Upper lobe of right lung (tissue), 1 donor: ENCODE data around the gene ZNF23. TPM values are rescaled to one million over a fixed set of nuclear protein-coding genes. Genes with fewer than 3 reads are reported as not detected.

Experiments
- ATAC-seq: fragments of 200-7000 bp; cut with Tn5 transposase; one replicate; pipeline ENCODE4 v1.9.1; 2020; ENCODE audit warnings: mild to moderate bottlenecking, moderate library complexity
- DNase-seq: peaks from one replicate; pipeline ENCODE4 v3.0.0-alpha.2; 2020
- H3K27ac ChIP-seq: fragments of 200-600 bp; one replicate; pipeline ENCODE4 v1.8.0; 2022
- H3K27me3 ChIP-seq: fragments of 200-600 bp; one replicate; pipeline ENCODE4 v1.8.0; 2022; ENCODE audit warnings: mild to moderate bottlenecking
- H3K36me3 ChIP-seq: fragments of 200-600 bp; one replicate; pipeline ENCODE4 v1.8.0; 2022
- H3K4me1 ChIP-seq: fragments of 200-600 bp; one replicate; pipeline ENCODE4 v1.8.0; 2022
- H3K4me3 ChIP-seq: fragments of 200-600 bp; one replicate; pipeline ENCODE4 v1.8.0; 2022; ENCODE audit warnings: mild to moderate bottlenecking
- H3K9me3 ChIP-seq: fragments of 200-600 bp; one replicate; pipeline ENCODE4 v1.8.0; 2022
- intact Hi-C: fragments of 100-400 bp; cut with DNase I; formaldehyde crosslinking; loops from one replicate; pipeline ENCODE4 v1.11.0; 2022
- total RNA-seq: library from RNA; stranded (reverse); fragmentation: NEBNext Ultra II Directional; extraction: Animal tissue kit (Norgen Biotek cat#: 25700); gene quantifications from one replicate; pipeline ENCODE4 v1.2.1, GENCODE V29; 2021
- TF ChIP-seq, protein P1 (sequence below): fragments of 200-600 bp; IDR thresholded peaks from one replicate; pipeline ENCODE4 v1.8.0; 2022; ENCODE audit warnings: antibody characterized with exemption
- donor health status: DM: no; HTN: yes; CAD: no; lungs with severe emphysema.

The ZNF23 gene
- total RNA-seq, 1 donor from 2014 or later = 7.3 TPM

DNA sequence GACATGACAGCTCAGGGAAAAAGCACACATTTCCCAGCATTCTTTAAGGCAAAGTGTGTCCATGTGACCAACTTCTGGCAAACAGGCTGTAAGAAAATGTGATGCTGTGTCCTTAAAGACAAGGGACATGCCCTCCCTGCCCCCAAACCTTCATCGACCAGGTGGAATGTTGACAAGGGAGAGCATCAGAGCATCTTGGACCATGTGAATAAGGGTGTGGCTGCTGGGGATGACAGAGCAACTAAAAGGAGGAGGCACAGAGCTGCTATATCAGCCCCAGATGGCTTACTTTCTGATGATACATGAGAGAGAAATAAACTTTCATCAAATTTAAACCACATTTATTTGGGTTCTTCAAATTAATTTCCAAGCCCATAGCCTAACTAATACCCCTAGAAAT, 2.2 kb upstream of the ZNF23 start:
- H3K27ac ChIP-seq = no peak overlapping the region
- intact Hi-C loops = no loop called here
- TF ChIP-seq, protein P1, sequence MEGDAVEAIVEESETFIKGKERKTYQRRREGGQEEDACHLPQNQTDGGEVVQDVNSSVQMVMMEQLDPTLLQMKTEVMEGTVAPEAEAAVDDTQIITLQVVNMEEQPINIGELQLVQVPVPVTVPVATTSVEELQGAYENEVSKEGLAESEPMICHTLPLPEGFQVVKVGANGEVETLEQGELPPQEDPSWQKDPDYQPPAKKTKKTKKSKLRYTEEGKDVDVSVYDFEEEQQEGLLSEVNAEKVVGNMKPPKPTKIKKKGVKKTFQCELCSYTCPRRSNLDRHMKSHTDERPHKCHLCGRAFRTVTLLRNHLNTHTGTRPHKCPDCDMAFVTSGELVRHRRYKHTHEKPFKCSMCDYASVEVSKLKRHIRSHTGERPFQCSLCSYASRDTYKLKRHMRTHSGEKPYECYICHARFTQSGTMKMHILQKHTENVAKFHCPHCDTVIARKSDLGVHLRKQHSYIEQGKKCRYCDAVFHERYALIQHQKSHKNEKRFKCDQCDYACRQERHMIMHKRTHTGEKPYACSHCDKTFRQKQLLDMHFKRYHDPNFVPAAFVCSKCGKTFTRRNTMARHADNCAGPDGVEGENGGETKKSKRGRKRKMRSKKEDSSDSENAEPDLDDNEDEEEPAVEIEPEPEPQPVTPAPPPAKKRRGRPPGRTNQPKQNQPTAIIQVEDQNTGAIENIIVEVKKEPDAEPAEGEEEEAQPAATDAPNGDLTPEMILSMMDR = no peak
- ATAC-seq (no peak), DNase-seq (no peak)
- H3K36me3 ChIP-seq = no peaks in the 10 kb centered on the region
- peaks cover 23% of the 10 kb centered on the region for H3K4me1 ChIP-seq
- H3K27me3 ChIP-seq = no peaks in the 10 kb centered on the region
- H3K9me3 ChIP-seq = no peaks in the 10 kb centered on the region
- no peak overlapping the region for H3K4me3 ChIP-seq

DNA sequence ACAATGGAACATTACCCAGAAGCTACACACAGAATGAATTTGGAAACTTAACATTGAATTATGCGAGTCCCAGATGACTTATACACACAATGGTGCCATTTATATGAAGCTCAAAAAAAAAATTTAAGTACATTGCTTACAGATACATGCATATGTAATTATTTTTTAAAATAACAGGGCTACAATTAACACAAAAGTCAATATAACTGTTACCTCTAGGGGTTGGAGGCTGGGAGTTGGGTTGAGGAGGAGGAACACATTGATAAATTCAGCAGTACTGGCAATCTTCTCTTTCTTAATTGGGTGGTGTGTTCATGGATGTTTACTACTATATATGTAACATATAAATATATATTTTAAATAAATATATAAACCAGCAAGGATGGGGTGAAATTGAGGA, 1.1 kb downstream of the ZNF23 start:
- Histone ChIP-seq H3K27ac (no peak overlapping the region), H3K27me3 (no peaks in the 10 kb centered on the region), H3K36me3 (no peaks in the 10 kb centered on the region), H3K4me3 (peak overlapping the region; percentile 98), H3K9me3 (no peaks in the 10 kb centered on the region), H3K4me1 (peaks cover 23% of the 10 kb centered on the region)
- DNase-seq = no peak
- intact Hi-C loops = no loop called here
- ATAC-seq = no peak
- TF ChIP-seq, protein P1 = no peak

DNA sequence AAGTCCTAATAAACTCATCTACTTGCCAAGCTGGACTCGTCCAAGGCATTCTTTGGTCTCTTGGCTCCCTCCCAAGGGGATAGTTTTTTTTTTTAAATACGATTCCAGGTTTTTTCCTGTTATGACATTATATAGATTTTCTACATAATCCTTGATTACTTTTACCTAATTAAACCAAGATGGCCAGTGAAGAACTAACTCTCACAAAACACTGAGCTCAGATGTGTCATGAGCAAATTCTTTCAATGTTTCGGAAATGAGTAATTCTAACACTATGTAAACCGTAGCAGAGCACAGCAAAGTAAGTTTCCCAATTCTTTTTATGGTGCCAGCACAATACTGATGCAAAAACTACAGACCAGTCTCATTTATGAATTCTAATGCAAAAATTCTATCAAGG, 1.8 kb downstream of the ZNF23 start:
- intact Hi-C loops = no loop called here
- peaks cover 23% of the 10 kb centered on the region for H3K4me1 ChIP-seq
- H3K27me3 ChIP-seq = no peaks in the 10 kb centered on the region
- peaks cover 7% of the 10 kb centered on the region for H3K36me3 ChIP-seq
- no peak for ATAC-seq
- no peak overlapping the region for H3K27ac ChIP-seq
- H3K4me3 ChIP-seq = no peak overlapping the region
- TF ChIP-seq, protein P1 = no peak
- no peak for DNase-seq
- H3K9me3 ChIP-seq = no peaks in the 10 kb centered on the region

DNA sequence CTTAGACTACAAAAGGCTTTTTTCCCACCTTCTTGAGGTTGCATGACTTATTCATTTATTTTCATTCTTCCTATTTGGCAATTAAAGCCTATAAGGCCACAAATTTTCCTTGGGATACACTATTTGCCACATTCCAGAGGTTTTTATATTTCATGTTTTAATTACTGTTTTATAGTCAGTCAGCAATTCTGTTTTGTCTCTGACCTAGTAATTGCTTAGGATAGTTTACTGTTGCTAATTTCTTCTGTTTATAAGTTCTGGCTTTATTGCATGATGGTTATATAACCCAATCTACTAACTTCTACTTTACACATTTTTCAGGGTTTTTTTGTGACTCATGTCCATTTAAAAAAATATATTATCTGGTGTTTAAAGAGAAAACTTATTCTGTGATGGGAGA, 2.5 kb downstream of the ZNF23 start:
- Histone ChIP-seq H3K4me1 (peaks cover 23% of the 10 kb centered on the region), H3K4me3 (no peak overlapping the region), H3K36me3 (peaks cover 9% of the 10 kb centered on the region), H3K27me3 (no peaks in the 10 kb centered on the region), H3K27ac (no peak overlapping the region), H3K9me3 (no peaks in the 10 kb centered on the region)
- no peak for DNase-seq
- ATAC-seq = no peak
- TF ChIP-seq, protein P1 = no peak
- intact Hi-C loops = no loop called here

DNA sequence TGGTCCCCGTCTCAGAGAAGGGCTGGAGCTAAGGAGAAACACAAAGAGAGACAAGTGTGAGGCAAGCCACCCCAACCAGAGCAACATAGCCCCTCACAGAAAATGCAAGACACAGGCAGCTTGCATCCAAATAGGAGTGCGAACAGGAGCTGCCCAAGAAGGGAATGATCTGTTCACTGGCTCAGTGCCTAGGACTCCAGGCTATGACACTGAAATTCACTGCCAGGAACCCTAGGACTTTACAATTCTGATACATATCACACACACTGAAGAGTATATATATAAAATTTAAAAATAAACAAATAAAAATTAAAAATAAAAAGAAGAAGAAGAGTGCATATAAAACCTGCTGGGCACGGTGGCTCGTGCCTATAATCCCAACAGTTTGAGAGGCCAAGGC, 5.2 kb downstream of the ZNF23 start:
- TF ChIP-seq, protein P1 = no peak
- intact Hi-C loops = no loop called here

DNA sequence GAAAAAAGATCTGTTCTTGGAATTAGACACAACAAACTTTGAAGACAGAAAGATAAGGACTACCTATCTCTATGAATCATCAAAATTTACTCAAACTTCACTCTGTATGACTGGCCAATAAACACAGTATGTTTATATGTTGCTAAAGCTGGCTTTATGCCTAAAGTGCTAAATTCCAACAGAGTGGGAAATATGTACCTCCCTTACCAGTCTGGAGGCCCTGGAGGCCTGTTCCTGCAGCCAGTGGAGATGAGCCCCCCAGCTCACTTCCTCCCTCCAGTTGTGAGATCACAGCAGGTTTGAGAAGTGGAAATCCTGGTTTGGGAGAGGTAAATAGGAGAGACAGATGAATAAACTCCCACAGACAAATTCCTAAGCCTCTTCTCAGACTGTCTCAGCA, 9.0 kb downstream of the ZNF23 start:
- Histone ChIP-seq H3K36me3 (peaks cover 57% of the 10 kb centered on the region), H3K9me3 (peaks cover 38% of the 10 kb centered on the region), H3K4me3 (no peak overlapping the region), H3K4me1 (no peaks in the 10 kb centered on the region), H3K27me3 (no peaks in the 10 kb centered on the region), H3K27ac (no peak overlapping the region)
- TF ChIP-seq, protein P1 = no peak
- ATAC-seq (no peak), DNase-seq (no peak)
- intact Hi-C loops = no loop called here

More for the DNA sequence above, 5.2 kb downstream of the ZNF23 start:
- no peak overlapping the region for H3K27ac ChIP-seq
- peaks cover 16% of the 10 kb centered on the region for H3K4me1 ChIP-seq
- ATAC-seq = no peak
- peaks cover 32% of the 10 kb centered on the region for H3K36me3 ChIP-seq
- H3K4me3 ChIP-seq = no peak overlapping the region
- no peaks in the 10 kb centered on the region for H3K27me3 ChIP-seq
- DNase-seq = no peak
- peaks cover under 1% of the 10 kb centered on the region for H3K9me3 ChIP-seq
